ENCODE data around the gene RPS6KA3.

The RPS6KA3 gene

GRCh38 chrX:20266810-20267606 is at the start of gene RPS6KA3:
TSS of gene RPS6KA3 (minus strand) at chrX:20266909. CDS start at chrX:20266632, 277 bp downstream.
- peak; percentile 92 for DNase-seq (ENCODE audit: low read depth, low spot score)

GRCh38 chrX:20315140-20315539 is 48.4 kb upstream of the RPS6KA3 start:
- DNase-seq (ENCODE audit: low read depth, low spot score) = no peak

- DNase-seq (ENCODE audit: low read depth, low spot score) = no peak
These were observed 47.2 kb upstream of the RPS6KA3 start for GRCh38 chrX:20313899-20314298.

- DNase-seq (ENCODE audit: low read depth, low spot score) = no peak
These were observed 45.3 kb upstream of the RPS6KA3 start for GRCh38 chrX:20312018-20312417.

- DNase-seq (ENCODE audit: low read depth, low spot score) = no peak
These were observed 44.8 kb upstream of the RPS6KA3 start for GRCh38 chrX:20311505-20311904.

GRCh38 chrX:20309806-20310205 is 43.1 kb upstream of the RPS6KA3 start:
- DNase-seq (ENCODE audit: low read depth, low spot score) = peak; percentile 29

- DNase-seq (ENCODE audit: low read depth, low spot score) = no peak
These were observed 40.0 kb upstream of the RPS6KA3 start for GRCh38 chrX:20306668-20307067.

- DNase-seq (ENCODE audit: low read depth, low spot score) = no peak
These were observed 34.1 kb upstream of the RPS6KA3 start for GRCh38 chrX:20300822-20301221.

GRCh38 chrX:20294957-20295356 is 28.2 kb upstream of the RPS6KA3 start:
- DNase-seq (ENCODE audit: low read depth, low spot score) = no peak

GRCh38 chrX:20294284-20294683 is 27.6 kb upstream of the RPS6KA3 start:
- DNase-seq (ENCODE audit: low read depth, low spot score) = no peak

- DNase-seq (ENCODE audit: low read depth, low spot score) = no peak
These were observed 18.8 kb upstream of the RPS6KA3 start for GRCh38 chrX:20285511-20285910.

- DNase-seq (ENCODE audit: low read depth, low spot score) = no peak
These were observed 18.3 kb upstream of the RPS6KA3 start for GRCh38 chrX:20284992-20285391.

- no peak for DNase-seq (ENCODE audit: low read depth, low spot score)
These were observed 17.7 kb upstream of the RPS6KA3 start for GRCh38 chrX:20284444-20284843.

GRCh38 chrX:20280938-20281337 is 14.2 kb upstream of the RPS6KA3 start:
- DNase-seq (ENCODE audit: low read depth, low spot score) = no peak

GRCh38 chrX:20274121-20274520 is 7.4 kb upstream of the RPS6KA3 start:
- DNase-seq (ENCODE audit: low read depth, low spot score) = peak; percentile 7

- DNase-seq (ENCODE audit: low read depth, low spot score) = no peak
These were observed 5.0 kb upstream of the RPS6KA3 start for GRCh38 chrX:20271730-20272129.

GRCh38 chrX:20271186-20271585 is 4.5 kb upstream of the RPS6KA3 start:
- no peak for DNase-seq (ENCODE audit: low read depth, low spot score)

GRCh38 chrX:20270562-20270890 is 3.8 kb upstream of the RPS6KA3 start:
- DNase-seq (ENCODE audit: low read depth, low spot score) = no peak

- no peak for DNase-seq (ENCODE audit: low read depth, low spot score)
These were observed 3.3 kb upstream of the RPS6KA3 start for GRCh38 chrX:20269848-20270561.

GRCh38 chrX:20267931-20268701 is 1.4 kb upstream of the RPS6KA3 start:
- peak; percentile 47 for DNase-seq (ENCODE audit: low read depth, low spot score)

- no peak for DNase-seq (ENCODE audit: low read depth, low spot score)
These were observed 860 bp upstream of the RPS6KA3 start for GRCh38 chrX:20267607-20267930.
